HepG2 (cell line): ENCODE measurements around the gene GIMD1.

Experiments
- CERS6 ChIP-seq: sonication (generic); formaldehyde crosslinking; IDR thresholded peaks from 2 replicates; pipeline ENCODE4 v1.5.0; 2020; ENCODE audit warnings: missing genetic modification reagents
- CTCF ChIP-seq: sonication (generic); formaldehyde crosslinking; IDR thresholded peaks from 2 replicates; pipeline ENCODE4 v1.5.0; 2020; ENCODE audit warnings: mild to moderate bottlenecking, missing genetic modification reagents, moderate library complexity
- FOSL1 ChIP-seq: sonication (generic); formaldehyde crosslinking; IDR thresholded peaks from 2 replicates; pipeline ENCODE4 v1.9.0; 2021; ENCODE audit warnings: missing genetic modification reagents, borderline replicate concordance
- PAX8 ChIP-seq: sonication (generic); formaldehyde crosslinking; IDR thresholded peaks from 2 replicates; pipeline ENCODE4 v1.8.0; 2022; ENCODE audit warnings: mild to moderate bottlenecking, missing genetic modification reagents, borderline replicate concordance
- POLR2A ChIP-seq, 2 experiments: IDR thresholded peaks; 2 replicates each; pipeline ENCODE4 v1.6.1; 2011; ENCODE audit warnings: low read depth in 2 of 2, low read length in 2 of 2, mild to moderate bottlenecking in 1 of 2, moderate library complexity in 1 of 2; ENCODE audit not compliant: insufficient read depth in 1 of 2
- RAD21 ChIP-seq: fragments of 450-650 bp; formaldehyde crosslinking; IDR thresholded peaks from 2 replicates; pipeline ENCODE4 v1.5.0; 2020; ENCODE audit warnings: mild to moderate bottlenecking
- REPIN1 ChIP-seq: sonication (generic); formaldehyde crosslinking; IDR thresholded peaks from 2 replicates; pipeline ENCODE4 v1.8.0; 2022; ENCODE audit warnings: missing genetic modification reagents, low read depth, mild to moderate bottlenecking, borderline replicate concordance
- SATB2 ChIP-seq: sonication (generic); formaldehyde crosslinking; IDR thresholded peaks from 2 replicates; pipeline ENCODE4 v1.5.0; 2020; ENCODE audit warnings: missing genetic modification reagents
- TBP ChIP-seq: sonication (generic); formaldehyde crosslinking; IDR thresholded peaks from 2 replicates; pipeline ENCODE4 v1.5.0; 2020; ENCODE audit warnings: missing genetic modification reagents
- ZFP37 ChIP-seq: sonication (generic); formaldehyde crosslinking; IDR thresholded peaks from 2 replicates; pipeline ENCODE4 v1.4.0; 2020; ENCODE audit warnings: missing genetic modification reagents, borderline replicate concordance

GRCh38 chr4:106384878-106385277, 16.3 kb upstream of the GIMD1 start:
- TF ChIP-seq ZFP37 (CRISPR knock-in tag), result no peak
- TF ChIP-seq CERS6 (CRISPR knock-in tag), result no peak
- TF ChIP-seq CTCF (CRISPR knock-in tag), result no peak
- TF ChIP-seq PAX8, result no peak
- no peak for TF ChIP-seq RAD21 (CRISPR knock-in tag)
- no peak for TF ChIP-seq REPIN1 (CRISPR knock-in tag)
- TF ChIP-seq FOSL1 (CRISPR knock-in tag), result no peak
- no peak for TF ChIP-seq POLR2A (IDR thresholded peaks at IDR 0.05; ENCODE audit: insufficient read depth in 1 of 2, low read depth in 2 of 2, low read length in 2 of 2)
- no peak for TF ChIP-seq TBP (CRISPR knock-in tag)
- no peak for TF ChIP-seq SATB2 (CRISPR knock-in tag)
